ENCODE results near the gene CIAO3.
A peak's percentile ranks its signal among the peaks of the same experiment; 100 is the strongest.

- peak; percentile 33 for TF ChIP-seq L3MBTL2 (conservative IDR thresholded peaks at IDR 0.05)
- TF ChIP-seq FOXM1 (IDR thresholded peaks at IDR 0.05; ENCODE audit: borderline replicate concordance), result no peak
- no peak for TF ChIP-seq SP1 (IDR thresholded peaks at IDR 0.05)
- TF ChIP-seq ELF4 (IDR thresholded peaks at IDR 0.05), result no peak
- no peak for TF ChIP-seq BHLHE40 (IDR thresholded peaks at IDR 0.05; ENCODE audit: borderline replicate concordance)
- TF ChIP-seq, protein P1, sequence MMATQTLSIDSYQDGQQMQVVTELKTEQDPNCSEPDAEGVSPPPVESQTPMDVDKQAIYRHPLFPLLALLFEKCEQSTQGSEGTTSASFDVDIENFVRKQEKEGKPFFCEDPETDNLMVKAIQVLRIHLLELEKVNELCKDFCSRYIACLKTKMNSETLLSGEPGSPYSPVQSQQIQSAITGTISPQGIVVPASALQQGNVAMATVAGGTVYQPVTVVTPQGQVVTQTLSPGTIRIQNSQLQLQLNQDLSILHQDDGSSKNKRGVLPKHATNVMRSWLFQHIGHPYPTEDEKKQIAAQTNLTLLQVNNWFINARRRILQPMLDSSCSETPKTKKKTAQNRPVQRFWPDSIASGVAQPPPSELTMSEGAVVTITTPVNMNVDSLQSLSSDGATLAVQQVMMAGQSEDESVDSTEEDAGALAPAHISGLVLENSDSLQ (IDR thresholded peaks at IDR 0.05), result no peak
- no peak for TF ChIP-seq NFRKB (IDR thresholded peaks at IDR 0.05)
- no peak for TF ChIP-seq FOXA1 (IDR thresholded peaks at IDR 0.05)
- no peak for TF ChIP-seq SUZ12 (IDR thresholded peaks at IDR 0.05)
- no peak for TF ChIP-seq ZNF384 (IDR thresholded peaks at IDR 0.05)
- TF ChIP-seq FOXK2 (IDR thresholded peaks at IDR 0.05), result no peak
- peak; percentile 58; the same call in 1 of the 2 replicates for TF ChIP-seq HDGF (IDR thresholded peaks at IDR 0.05; ENCODE audit: borderline replicate concordance)
- no peak for TF ChIP-seq ARNT (IDR thresholded peaks at IDR 0.05)
These were observed 57.3 kb downstream of the CIAO3 start for GRCh38 chr16:683396-684070.
